DMS79 (cell line): Measurements from ENCODE around the gene TRAPPC3.
A peak's percentile ranks its signal among the peaks of the same experiment; 100 is the strongest.
"Not testable (repeated sequence)": the region's sequence is repeated elsewhere in the genome, so short reads cannot be mapped to it uniquely, and the experiment has no call there.

Experiments used
- DNase-seq: peaks from one replicate; lab custom pipeline; 2025; lab: John Stamatoyannopoulos, UW

The TRAPPC3 gene

DNA sequence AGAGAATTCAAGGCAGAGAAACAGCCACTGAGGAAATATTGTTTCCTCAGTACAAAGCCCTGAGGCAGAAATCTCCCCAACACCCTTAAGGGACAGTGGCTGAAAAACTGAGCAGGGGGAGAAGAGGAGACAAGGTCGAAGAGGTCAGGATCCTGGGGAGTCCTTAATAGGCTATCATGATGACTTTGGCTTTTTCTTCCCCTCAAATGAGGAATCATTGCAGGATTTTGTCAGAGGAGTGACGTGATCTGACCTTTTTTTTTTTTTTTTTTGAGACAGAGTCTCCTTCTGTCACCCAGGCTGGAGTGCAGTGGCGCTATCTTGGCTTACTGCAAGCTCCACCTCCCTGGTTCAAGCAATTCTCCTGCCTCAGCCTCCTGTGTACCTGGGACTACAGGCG, 16.9 kb upstream of the TRAPPC3 start:
- no peak for DNase-seq

- DNase-seq: no peak
Observed at GRCh38 chr1:36165145-36165544, 15.9 kb upstream of the TRAPPC3 start.

DNA sequence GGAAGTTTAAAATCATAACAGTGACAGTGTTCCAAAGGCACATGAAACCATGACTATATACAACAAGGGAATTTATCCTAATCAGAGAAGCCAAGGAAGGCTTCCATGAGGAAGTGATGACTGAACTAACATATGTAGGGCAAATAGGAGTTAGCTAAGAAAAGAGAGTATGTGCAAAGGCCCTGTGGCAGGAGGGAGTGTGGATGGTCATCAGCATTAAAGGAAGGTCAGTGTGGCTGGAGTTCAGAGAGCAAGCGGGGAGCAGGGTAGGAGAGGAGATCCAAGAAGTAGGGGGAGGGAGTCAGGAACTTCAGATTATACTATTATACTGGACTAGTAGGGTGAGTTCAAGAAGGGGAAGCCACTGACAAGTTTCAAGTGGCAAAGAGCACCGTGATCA, 15.1 kb upstream of the TRAPPC3 start:
- DNase-seq: no peak

- no peak for DNase-seq
Observed at GRCh38 chr1:36163426-36163825, 14.1 kb upstream of the TRAPPC3 start.

GRCh38 chr1:36162680-36163239, 13.5 kb upstream of the TRAPPC3 start:
- DNase-seq: no peak

- no peak for DNase-seq
Observed at GRCh38 chr1:36161641-36162531, 12.6 kb upstream of the TRAPPC3 start.

GRCh38 chr1:36160949-36161485, 11.7 kb upstream of the TRAPPC3 start:
- no peak for DNase-seq

- DNase-seq: no peak
Observed at GRCh38 chr1:36160388-36160948, 11.2 kb upstream of the TRAPPC3 start.

DNA sequence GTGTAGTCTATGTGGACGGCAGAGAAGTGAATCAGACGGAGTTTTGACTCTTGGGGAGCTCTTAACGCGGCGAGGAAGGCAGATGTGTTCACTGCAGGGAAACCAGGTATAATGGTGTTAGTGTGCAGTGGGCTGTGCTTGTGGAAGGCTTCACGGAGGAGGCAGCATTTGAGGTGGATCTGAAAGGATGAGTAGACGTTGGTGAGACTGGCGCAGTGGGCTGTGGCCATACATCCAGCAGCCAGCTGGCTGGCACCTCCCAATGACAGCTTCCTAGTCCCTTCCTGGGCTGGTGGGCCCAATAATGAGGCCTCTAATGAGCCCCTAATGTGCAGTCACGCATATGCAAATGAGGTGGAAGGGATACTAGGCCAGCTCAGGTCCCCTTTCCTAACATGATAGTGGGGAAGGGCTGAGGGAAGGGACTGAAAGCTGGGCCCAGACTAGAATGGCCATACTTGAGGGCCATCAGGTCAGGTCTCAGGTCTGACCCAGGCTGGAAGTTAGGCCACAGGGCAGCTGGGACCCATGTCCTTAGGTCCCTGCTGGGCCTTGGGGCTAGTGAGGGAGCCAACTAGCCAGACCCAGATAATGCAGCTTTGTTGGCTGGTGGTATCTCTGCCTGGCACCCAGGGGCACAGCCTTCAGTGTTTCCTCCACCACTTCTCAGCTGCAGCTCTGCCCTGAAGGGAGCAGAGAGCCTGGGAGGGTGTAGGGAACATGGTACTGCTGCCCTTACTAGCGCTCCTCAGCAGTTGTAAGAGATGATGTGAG, 10.5 kb upstream of the TRAPPC3 start:
- no peak for DNase-seq

DNA sequence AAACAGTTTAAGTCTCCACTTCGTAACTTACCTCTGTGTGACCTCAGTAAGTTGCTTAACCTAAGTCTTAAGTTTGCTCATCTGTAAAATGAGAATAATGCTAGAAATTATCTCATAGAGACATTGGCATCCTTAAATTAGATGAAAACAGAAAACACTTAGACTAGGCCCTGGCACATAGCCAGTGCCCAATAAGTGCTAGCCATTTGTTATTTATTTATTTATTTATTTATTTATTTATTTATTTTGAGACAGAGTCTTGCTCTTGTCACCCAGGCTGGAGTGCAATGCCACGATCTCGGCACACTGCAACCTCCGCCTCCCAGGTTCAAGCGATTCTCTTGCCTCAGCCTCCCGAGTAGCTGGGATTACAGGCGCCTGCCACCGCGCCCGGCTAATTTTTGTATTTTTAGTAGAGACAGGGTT, 9.6 kb upstream of the TRAPPC3 start:
- DNase-seq: not testable (repeated sequence)

- no peak for DNase-seq
Observed at GRCh38 chr1:36157973-36158826, 8.9 kb upstream of the TRAPPC3 start.

- no peak for DNase-seq
Observed at GRCh38 chr1:36157115-36157903, 8.0 kb upstream of the TRAPPC3 start.

DNA sequence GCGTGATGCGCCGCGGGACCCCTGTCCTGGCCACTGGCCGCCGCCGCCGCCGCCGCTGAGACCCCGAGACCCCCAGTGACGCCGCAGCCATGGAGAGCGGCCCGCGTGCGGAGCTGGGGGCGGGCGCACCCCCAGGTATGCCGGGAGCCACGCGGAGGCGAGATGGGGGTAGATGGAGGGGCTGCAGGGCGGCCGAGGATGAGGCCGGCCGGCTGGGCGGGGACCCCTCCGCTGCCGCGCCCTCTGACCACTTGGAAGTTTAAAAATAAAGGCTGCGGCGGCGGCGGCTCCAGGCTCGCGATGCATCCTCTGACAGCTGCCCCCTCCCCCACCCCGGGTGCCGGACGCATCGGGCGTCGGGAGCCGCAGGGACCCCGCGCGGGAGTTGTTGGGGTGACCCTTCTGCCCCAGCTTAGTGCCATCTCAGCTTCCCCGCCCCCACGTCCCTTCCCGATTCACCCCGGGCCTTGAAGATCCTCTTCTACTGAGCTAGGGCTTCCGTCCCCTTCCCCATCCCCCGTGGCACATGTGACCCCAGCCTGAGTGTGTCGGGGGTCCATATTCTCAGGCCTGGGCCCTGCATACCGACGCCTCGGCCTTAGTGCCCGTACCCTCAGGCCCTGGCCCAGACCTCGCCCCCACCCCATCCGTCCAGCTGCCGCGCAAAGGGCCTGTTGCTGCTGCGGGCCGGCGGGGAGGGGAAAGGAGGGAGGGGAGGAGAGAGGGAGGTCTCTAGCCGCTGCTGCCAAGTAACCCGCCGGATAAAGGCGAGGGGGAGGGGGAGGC, 7.2 kb upstream of the TRAPPC3 start:
- DNase-seq: peak; percentile 62

DNA sequence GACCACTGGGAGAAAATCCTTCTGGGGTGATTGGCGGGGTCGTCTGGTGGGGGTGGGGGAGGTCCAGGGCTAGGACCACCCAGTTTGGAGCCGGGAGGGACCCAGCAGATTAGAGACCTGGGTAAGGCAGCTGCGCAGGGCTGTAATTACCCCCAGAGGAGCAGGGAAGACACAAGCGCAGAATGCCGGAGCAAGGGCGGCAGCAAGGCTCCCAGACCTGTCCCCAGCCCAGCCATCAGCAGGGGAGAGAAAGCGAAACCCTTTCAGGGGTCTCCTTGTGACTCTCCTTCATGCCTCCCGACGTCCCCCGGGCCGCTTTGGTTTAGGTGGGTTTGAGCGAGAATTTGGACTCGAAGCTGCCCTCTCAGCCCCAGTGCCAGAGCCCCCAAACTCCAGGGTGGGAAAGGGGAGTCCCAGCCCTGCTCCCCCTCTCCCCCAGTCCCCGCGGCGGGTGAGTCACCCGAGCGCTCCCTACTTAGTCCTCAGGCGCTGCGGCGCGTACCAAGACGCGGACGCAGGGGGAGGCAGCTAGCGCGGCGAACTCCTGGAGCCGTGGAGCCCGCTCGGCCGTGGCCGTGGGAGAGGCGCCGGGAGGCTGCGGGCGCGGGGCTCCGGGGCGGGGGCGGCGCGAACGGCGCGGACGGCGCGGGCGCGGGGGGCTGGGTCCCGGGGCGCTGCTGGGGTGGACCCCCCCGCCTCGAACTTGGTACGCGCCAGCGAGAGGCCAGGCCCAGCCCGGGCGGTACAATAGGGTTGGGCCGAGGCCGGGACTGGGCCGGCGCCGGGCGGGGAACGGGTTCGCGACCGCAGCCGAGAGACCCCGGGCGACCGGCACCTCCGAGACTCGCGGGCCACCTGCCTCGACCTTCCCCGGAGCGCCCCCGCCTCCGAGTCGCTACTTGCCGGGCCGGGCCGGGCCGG, 6.4 kb upstream of the TRAPPC3 start, which contains the start of gene MAP7D1:
TSS of gene MAP7D1 (plus strand) at position 753 of the 921 bp plus-strand sequence. CDS start 258 bp downstream, outside the sequence.
- peak; percentile 74 for DNase-seq

- DNase-seq: peak; percentile 60
Observed at GRCh38 chr1:36154765-36155407, 5.6 kb upstream of the TRAPPC3 start.

GRCh38 chr1:36154335-36154734, 5.0 kb upstream of the TRAPPC3 start:
- DNase-seq: no peak

GRCh38 chr1:36153476-36153875, 4.2 kb upstream of the TRAPPC3 start:
- no peak for DNase-seq

GRCh38 chr1:36151845-36152203, 2.5 kb upstream of the TRAPPC3 start:
- no peak for DNase-seq
